ENCODE data around the gene CYB5RL.
"Not testable (repeated sequence)": the region's sequence is repeated elsewhere in the genome, so short reads cannot be mapped to it uniquely, and the experiment has no call there.

CYB5RL gene

GRCh38 chr1:54199765-54200518, at the start of gene CYB5RL, which contains the start of gene MRPL37:
TSS of gene CYB5RL (minus strand) at chr1:54200030. CDS start at chr1:54195616, 4,414 bp downstream.
TSS of gene MRPL37 (plus strand) at chr1:54200167. CDS start at chr1:54200244, 77 bp downstream.
- DNase-seq, result peak; percentile 98

GRCh38 chr1:54248966-54249365, 49.1 kb upstream of the CYB5RL start:
- DNase-seq, result no peak

GRCh38 chr1:54247863-54248515, 48.2 kb upstream of the CYB5RL start:
- DNase-seq, result no peak

- no peak for DNase-seq
Measured at GRCh38 chr1:54246116-54246721, 46.4 kb upstream of the CYB5RL start.

DNA sequence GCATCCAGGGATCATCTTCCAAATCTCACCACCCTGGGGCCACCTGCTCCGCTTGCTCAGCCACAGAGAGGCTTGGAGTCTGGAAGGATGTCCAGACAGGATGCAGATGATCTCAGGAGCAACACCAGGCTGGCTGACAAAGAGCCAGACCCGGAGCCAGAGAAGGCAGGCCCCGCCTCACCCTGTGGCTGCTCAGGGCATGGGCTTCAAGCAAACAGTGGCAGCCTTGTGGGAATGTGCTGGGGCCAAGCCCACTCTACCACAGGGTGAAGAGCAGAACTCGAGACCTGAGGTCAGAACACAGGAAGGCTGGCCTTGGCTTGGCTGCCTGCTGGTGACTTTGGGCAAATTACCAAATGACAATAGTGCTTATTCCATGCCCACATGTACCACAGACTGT, 45.7 kb upstream of the CYB5RL start:
- no peak for DNase-seq

DNA sequence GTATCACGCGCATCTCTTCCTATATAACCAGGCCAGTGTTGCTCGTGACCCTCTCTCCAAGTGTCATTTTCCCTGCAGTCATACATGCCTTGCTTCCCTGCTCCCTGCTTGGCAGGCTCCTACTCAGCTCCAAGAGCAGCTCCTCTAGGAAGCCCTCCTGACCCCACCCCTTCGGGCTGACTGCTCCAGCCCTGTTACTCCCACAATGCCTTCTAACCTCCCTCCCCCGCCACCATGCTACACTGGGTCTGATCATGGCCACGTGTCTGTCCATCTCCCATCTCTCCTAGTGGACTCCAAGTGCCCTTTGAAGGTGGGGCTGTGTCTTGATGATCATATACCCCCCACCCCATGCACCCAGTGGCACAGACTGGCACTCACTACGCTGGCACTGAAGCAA, 44.8 kb upstream of the CYB5RL start:
- no peak for DNase-seq

- no peak for DNase-seq
Measured at GRCh38 chr1:54243022-54243421, 43.2 kb upstream of the CYB5RL start.

- DNase-seq, result no peak
Measured at GRCh38 chr1:54241364-54241763, 41.5 kb upstream of the CYB5RL start.

DNA sequence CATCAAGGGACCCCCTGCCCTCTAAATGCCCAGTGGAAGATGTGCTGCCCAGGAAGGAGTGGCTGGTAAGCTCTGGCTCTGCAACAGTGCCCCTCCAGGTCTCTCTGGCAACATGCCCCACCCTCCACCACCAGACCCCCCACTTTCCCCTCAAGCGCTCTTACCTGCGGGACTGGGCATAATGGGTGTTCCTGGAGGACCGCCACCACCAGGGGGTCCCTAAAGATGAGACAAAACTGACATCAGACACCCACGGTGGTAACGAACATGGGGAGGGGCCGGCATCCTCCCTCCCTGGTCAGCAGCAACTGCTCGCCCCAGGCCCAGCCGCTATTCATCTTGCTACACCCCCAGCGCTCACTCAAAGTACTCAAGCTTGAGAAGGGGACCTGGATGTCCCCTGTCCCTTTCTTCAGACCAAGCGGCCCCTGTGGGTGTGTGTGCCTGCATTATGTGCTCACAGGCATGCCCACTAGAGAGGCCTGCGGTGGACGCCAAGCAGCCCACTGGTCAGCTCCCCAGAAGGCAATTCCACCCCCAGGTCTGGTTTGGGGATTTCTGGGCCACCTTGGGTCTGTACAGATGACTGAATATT, 41.0 kb upstream of the CYB5RL start:
- no peak for DNase-seq

GRCh38 chr1:54239631-54240031, 39.8 kb upstream of the CYB5RL start:
- no peak for DNase-seq

- DNase-seq, result no peak
Measured at GRCh38 chr1:54239035-54239383, 39.2 kb upstream of the CYB5RL start.

GRCh38 chr1:54238353-54239034, 38.7 kb upstream of the CYB5RL start:
- no peak for DNase-seq

- DNase-seq, result no peak
Measured at GRCh38 chr1:54237586-54237985, 37.8 kb upstream of the CYB5RL start.

DNA sequence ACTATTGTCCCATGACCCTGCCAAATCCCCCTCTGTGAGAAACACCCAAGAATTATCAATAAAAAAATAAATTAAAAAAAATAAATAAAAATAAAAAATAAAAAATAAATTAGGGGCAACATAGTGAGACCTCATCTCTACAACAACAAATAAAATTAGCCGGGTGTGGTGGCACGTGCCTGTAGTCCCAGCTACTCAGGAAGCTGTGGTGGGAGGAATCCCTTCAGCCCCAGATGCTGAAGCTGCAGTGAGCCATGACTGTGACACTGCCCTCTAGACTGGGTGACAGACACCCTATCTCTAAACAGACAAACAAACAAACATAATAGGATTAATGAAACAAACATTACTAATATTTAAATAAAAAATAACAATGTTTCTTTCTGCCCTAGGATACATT, 34.5 kb upstream of the CYB5RL start:
- DNase-seq, result no peak

DNA sequence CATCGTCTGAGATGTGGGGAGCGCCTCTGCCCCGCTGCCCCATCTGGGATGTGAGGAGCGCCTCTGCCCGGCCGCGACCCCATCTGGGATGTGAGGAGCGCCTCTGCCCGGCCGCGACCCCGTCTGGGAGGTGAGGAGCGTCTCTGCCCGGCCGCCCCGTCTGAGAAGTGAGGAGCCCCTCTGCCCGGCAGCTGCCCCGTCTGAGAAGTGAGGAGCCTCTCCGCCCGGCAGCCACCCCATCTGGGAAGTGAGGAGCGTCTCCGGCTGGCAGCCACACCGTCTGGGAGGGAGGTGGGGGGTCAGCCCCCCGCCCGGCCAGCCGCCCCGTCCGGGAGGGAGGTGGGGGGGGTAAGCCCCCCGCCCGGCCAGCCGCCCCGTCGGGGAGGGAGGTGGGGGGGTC, 33.4 kb upstream of the CYB5RL start:
- not testable (repeated sequence) for DNase-seq

- no peak for DNase-seq
Measured at GRCh38 chr1:54230507-54231339, 30.9 kb upstream of the CYB5RL start.

- DNase-seq, result no peak
Measured at GRCh38 chr1:54229281-54229891, 29.6 kb upstream of the CYB5RL start.

GRCh38 chr1:54228638-54229079, 28.8 kb upstream of the CYB5RL start:
- DNase-seq, result no peak

DNA sequence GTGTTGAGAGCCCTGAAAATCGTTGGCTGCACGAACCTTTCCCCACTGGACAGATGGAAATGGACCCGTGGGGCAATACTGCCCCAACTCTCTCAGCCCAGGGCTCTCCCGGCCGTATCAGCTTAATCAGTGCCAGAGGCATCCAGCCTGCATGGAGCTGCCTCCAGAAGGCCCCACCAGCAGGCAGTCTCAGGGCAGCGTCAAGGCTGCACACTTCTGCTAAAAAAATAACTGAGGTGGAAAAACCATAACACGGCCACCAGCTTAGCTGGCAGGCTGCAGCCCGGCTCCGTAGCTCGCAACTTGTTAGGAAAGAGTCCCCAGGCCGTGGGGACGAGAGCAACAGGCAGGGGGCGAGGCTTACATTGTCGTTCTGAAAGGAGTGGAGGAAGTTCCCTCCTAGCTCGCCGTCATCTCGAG, 28.1 kb upstream of the CYB5RL start:
- no peak for DNase-seq

DNA sequence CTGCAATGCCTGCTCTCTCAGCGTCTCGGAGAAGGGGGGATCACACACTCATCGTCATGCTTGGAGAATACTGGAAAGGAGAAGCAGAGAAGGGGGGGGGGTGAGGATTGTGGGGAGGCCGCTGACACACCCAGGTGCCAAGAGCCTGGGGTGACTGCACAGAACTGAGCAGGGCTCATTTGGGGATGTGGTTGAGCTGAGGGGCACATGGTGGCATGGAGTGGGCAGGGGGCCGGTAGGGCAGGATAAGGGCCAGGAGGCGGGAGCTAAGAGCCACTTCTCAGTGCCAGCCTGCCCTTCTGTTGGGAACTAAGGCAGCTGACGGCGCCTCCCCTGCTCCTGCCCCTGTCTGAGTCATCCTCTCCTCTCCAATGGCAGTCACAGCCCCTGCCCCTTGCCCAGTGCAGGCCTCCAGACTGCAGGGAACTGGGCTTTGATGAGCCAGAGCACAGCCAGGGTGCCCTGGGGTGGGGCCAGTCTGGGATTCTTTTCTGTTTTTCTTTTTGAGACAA, 27.3 kb upstream of the CYB5RL start:
- DNase-seq, result no peak

DNA sequence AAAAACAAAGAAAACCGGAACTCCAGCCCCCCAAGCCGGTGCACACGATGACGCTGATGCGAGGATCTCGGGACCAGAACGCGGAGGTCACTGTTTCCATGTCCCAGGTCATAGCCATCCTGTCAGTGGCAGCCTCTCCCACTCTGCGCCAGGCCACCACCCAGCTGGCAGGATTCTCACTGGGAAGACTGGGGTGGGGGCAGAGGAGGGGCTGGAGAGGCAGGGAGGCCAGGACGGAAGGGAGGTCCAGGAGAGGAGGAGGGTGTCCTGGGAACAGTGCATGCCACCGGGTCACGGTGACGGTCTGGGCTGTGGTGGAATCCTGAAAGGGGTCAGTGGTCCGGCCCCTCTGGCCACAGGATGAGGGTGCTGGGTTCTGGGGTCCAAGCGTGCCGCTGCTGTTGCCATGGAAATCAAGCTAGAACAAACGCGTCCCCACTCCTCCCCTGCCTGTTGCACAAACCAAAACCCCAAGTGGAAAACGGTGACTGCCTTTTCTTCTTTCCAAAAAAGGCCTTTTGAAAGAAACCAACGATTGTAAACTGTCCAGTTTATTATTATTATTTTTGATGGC, 26.2 kb upstream of the CYB5RL start:
- no peak for DNase-seq
